Head of caudate nucleus (tissue), 42 donors: ENCODE measurements around the gene JAK1.

Experiments
- DNase-seq, 42 donors: peaks; one replicate each; pipeline versions ENCODE4 v3.0.0 to v3.0.0-alpha.2; 2020 to 2021; ENCODE audit warnings: mixed read lengths in 7 of 42
- intact Hi-C: fragments of 100-400 bp; cut with DNase I; formaldehyde crosslinking; loops from one replicate; pipeline ENCODE4 v1.15.0; 2022

JAK1 gene

DNA sequence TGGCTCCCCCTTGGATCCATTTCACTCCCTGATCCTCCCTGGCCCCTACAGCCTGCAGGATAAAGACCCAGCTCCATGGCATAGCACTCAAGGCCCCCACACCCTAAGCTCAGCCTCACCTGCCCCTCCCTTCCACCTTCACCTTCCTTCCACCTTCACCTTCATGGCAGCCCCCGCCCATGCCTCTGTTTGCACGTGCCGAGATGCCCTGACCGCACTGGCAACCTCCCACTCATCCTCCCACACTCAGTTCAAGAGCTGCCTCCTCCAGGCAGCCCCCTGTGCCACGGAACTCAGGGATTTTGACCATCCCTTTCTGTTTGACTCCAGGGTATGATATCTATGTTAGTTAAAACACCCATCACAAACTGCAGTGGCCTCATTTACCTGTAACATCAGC lies 111.7 kb downstream of the JAK1 start:
- intact Hi-C loops: no loop called here
- no peak for DNase-seq

DNA sequence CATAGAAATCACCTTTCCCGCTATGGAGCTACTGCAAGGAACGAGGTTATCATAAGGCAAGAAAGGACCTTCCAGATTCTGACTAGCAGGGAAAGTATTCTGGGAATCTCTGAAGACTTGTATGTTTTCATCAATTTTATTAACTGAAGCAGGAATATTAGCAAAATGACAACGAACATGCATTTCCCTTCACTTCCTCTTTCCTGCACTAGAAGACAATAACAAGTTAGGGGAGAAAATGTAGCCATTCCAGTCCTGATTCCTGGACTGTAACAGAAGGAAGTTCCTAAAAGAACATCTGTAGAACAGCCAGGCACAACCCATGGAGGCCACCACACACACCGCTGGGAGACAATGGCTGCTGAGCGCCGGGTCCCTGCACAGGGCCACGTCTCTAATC lies 114.7 kb downstream of the JAK1 start:
- intact Hi-C loops: no loop called here
- DNase-seq: no peak

DNA sequence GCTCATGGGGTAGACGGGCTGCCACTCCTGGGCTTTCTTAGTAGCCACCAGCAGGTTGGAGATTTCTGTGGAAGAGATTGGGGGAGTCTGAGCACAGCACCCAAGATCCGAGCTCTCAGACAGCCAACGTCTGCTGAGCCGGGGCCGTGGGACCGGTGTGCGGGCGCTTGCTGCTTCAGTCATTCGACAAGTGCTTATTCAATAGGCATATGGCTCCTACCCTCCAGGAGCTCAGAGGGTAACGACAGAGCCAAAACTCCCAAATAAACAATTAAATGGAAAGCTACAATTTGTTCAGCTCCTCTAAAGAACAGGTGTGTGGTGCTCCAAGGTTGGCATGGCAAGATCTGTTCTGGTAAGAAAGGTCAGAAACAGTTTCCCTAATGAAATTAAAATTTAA lies 115.5 kb downstream of the JAK1 start:
- DNase-seq: no peak
- intact Hi-C loops: no loop called here

DNA sequence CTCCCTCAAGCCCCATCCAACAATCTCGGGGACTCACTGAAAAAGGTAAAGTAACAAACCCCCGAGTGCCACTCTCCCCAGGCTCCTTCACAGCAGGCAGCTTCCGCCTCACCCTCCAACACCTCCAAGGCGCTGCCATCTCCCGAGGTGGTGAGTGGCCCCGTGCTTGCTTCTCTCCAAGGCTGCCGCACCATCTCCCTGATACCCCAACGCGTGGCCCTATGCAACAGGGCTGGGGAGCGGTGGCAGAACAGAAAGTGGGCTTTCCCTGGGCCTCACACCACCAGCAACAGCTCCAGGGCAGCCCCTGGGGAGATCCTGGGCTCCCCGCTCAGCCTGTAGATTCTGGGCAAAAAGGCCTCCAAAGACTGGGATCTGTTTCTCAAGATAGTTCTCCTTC lies 116.4 kb downstream of the JAK1 start:
- intact Hi-C loops: no loop called here

DNA sequence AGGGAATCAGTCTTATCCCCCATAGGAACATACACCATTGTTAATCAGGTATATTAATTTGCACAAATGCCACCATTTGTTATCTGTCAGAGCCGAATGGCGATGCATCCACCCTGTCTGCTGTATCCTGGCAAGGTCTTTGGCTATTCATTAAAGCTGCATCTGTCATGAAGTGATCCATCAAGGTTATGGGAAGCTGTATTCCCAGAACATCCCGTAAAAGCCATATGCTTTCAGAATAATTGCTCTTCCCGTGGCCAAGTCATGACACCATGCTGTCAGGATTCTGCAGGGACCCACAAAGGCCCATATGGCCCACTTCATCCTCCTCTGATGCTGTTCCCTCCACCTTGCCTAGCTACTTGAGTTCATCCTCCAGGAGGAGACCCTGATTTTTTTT lies 117.5 kb downstream of the JAK1 start:
- no peak for DNase-seq
- intact Hi-C loops: no loop called here

More for the DNA sequence above, 116.4 kb downstream of the JAK1 start:
- DNase-seq: no peak

DNA sequence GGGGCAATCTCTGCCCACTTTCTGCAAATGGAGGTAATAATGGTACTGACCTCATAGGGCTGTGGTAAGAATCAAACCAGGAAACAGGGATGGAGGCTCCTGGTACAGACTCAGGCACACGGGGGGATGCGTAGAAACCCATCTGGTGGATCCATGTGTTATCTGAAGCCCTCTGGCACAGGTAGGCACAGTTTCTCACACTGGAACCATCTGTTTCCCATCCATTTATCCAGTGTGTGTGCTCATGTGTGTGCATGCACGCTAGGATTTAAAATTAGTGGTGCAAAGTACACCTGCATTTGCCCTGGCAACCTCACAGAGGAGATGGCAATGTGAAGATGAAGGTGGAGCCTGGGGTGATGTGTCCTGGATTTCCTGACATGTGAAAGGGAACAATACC lies 118.2 kb downstream of the JAK1 start:
- intact Hi-C loops: no loop called here
- DNase-seq: no peak

DNA sequence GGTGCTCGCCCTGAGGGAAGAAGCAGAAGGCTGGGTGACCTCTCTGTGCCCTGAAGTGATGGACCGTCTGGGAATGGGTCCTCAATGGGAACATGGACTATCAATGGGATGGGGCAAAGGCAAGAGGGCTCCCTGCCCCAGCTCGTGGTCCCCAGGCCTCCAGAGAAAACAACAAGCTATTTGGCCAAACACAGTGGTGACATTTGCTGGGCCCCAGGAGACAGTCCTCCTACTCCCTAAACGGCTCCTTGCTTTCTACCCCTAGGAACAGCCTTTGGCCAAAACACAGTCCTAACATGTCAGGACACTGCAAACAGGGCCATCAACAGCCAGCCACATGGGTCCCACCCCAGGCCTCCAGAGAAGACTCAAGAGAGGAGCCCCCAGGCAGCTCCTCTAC lies 118.7 kb downstream of the JAK1 start:
- intact Hi-C loops: no loop called here
- DNase-seq: no peak

DNA sequence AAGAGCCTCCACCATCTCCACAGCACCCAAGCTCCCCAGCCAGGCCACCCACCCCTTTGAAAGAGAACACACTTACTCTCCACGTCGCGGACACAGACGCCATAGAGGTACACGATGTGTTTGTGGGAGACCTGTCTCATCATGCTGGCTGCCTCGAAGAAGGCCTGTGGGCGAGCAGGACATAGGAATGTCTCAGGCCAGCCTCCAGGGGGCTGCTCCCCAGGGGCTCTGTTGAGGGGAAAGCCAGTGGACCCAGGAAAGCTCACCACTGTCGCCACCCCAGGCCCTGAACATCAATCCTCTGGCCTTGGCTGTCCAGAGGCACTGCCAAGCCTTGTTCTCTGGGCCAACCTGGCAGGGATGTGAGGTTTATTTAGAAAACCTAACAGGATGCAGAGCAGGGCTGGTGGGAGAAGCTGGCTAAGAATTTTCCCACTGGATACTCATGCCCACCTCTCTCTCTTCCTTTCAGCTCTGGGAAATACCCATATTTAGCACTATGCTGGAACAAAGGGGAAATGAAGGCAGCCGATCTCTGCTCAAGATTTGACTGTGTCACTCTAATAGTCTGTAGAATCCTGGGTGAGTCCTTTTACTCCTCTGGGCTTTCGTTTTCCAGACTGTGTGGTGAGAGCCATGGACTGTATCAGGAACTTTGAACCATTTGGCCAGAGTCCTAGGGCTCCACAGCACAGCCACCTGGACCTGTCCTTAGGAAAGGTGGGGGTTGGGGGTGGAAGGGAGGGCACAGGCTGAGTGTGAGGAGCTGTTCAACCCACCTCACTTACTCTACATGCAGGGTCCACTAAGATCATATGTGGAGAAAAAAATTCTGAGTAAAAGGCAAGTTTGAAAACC lies 119.5 kb downstream of the JAK1 start:
- intact Hi-C loops: no loop called here
- DNase-seq: peak in 4 of 42 donors; percentile 15 to 43 (median 32)

DNA sequence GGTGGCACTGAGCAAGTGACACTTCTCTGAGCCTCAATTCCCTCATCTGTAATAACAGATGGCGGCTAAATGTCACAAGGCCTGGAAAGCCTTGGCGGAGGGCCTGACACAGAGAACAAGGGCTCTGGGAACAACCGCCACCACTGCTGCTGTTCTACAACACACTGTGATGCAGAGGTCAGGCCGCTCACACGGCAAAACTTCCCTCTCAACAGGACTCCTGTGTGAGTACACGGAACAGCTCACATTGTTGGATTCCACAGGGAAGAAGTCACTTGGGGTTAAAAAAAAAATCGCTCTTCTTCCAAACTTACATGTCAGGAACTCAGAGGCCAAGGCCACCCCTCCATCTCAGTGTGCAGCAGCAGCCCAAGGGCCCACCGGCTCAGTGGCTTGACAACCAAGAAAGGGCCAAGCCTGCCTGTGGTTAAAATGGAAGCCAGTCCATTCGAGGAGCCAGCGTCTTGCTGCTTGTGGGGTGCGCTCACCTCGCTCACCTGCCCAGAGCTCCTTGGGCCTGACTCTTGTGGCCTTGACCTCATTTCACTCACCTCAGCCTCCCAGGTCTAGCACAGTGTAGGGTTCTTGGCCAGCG lies 120.4 kb downstream of the JAK1 start:
- DNase-seq: no peak
- intact Hi-C loops: no loop called here

DNA sequence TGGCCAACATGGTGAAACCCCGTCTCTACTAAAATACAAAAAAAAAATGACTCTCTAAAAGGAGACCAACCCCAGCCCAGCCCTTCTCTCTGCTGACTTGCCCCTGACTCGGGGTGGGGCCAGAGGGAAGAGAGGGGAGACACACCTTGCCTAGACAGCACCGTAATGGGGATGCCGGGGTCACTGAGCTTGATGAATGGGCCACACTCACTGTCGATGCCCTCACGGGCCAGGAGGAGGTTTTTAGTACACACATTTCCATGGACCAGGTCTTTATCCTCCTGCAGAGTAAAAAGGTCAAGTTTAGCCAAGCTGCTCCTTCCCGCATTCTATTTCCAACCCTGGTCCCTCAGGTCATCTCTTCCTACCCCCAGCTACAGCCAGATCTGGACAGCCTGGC lies 121.7 kb downstream of the JAK1 start:
- DNase-seq: no peak
- intact Hi-C loops: no loop called here

DNA sequence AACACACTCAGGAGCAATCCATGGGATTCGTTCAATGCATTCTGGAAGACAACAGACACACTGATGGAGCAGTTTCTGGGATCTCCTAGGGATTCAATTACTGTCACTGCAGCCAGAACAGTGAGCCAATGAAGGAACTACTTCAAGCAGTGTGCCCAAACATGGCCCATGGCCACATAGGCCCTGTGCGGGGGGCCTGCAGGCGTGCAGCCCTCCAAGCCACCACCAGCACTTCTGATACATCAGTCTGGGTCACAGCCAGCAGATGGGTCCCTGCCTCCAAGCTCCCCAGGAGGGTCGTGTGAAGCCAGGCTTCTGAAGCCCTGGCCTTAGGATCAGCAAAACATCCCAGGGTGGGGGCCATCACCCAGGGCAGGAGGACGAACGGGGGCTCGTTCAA lies 122.2 kb downstream of the JAK1 start:
- intact Hi-C loops: no loop called here
- no peak for DNase-seq

DNA sequence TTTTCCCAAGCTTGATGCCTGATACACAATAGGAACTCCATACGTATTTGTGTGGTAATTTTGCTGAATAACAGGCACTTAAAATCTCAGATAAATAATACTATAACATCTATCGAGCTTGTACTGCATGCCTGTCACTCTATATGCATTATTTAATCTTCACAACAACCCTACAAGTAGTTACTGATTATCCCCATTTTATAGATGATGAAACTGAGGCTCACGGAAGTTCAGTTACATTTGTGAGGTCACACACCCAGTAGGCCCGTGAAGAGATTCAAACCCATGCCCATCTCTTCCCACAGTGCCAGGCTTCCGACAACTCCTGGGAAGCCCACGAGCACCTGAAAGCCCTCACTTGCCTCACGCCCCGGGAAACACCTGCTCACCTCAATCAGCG lies 122.7 kb downstream of the JAK1 start:
- no peak for DNase-seq
- intact Hi-C loops: no loop called here

DNA sequence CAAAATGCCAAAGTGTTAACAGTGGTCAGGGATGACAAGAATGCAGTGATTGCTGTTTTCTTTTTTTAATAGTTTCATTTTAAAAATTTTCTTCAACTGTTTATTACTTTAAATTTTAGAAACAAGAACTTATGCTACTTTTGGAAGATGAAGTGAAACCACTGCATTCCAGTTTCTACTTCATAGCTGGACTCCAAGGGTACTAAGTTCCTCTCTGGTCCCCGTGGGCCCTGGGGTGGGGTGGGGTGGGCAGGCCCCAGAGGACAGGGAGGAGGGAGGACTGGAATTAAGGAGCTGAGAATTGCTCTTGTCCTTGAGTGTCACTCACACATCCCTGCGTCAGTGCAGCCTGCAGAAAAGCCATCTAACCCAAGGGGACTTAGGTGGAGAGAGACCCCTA lies 124.1 kb downstream of the JAK1 start:
- intact Hi-C loops: no loop called here
- DNase-seq: no peak

DNA sequence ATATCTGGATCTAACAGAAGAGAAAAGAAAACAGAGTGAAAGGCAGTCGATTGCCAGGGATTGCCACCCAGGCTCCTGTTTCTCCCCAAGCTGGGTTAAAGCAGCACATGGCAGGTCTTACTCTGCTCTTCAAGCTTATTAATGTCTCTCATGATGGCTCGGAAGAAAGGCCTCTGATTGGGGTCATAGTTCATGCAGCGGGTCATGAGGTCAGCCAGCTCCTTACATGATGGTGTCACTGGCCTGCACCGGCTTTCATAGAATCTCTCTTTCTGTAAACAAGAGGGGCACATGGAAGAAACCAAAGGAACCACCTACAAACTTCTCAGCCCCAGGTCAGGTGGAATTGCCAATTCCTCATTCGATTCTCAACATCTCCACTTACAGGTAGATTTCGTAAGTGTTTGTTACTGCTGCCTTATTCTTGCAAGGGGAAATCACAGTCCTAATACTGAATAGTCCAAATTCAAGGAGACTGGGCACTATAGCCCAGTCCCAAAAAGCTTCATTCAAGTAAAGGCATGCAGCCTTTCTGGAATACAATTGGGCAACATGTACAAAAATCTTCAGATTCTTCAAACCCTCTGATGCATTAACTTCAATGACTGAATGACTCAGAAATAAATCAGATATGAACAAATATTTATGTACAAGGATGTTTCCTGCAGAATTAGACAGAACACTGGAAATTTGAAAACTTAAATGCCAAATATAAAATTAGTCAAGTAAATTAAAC lies 124.9 kb downstream of the JAK1 start:
- peak in 1 of 42 donors; percentile 35 for DNase-seq
- intact Hi-C loops: no loop called here

DNA sequence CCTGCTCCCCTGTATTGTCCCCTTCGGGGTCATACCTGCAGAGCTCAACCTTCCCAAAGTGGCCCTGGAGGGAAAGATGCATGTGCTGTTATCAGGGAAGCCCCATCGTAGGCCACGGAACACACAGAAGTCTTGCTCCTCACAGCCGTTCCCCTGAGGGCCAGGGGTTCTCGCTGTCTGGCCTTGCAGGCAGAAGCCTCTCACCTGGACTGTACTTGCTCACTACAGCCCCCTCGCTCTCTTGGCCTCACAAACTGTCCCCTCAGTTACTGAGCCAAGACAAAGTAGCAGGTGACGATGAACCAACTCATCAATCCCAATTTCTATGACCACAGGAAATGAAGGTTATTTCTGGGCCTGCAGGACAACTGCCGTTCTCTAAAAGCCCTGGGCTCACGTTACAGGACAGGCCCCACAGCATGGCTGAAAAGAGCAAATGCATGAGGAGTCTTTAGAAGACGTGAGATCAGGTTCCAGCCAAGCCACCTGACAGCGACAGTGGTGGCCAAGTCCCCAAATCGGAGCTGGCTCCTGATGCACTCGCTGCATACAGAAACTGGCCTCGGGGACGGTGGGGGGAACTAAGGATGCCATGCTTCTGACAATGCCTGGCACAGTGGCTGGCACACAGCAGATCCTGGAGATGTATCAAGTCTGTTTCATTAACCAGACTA lies 126.5 kb downstream of the JAK1 start:
- intact Hi-C loops: no loop called here
- peak in 1 of 42 donors; percentile 43 for DNase-seq

DNA sequence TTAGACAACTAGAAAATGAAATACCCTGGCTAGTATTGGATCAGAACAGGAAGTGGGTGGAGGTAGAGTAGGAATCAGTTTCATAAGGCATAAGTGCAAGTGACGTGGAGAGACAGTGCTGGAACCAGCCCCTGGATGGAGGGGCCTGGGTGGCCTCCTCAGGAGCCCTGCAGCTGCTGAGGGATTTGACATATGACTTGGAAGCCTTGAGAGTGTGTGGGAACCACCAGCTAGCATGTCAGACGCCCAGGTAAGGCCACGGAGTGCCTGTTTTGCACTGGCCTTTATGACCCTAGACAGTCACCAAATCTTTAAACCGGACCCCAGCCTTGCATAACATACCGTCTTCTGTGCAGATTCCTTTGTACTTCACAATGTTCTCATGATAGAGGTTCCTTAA lies 127.1 kb downstream of the JAK1 start:
- DNase-seq: peak in 1 of 42 donors; percentile 22
- intact Hi-C loops: no loop called here

DNA sequence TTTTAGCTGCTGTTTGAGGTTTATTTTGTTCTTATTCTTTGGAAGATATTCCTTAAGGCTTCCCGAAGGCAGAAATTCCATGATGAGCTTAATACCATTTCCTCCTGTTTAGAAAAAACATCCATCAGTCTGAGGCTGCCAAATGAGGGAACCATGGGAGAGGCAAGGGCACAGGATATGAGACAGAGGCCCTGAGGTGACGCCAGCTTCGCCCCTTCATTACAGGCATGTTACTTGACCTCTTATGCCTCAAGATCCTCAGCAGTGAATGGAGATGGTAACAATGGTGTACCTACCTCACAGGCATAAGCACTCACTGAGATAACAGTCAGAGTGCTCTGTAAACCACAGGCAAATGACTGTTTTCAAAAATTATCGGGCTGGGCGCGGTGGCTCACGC lies 127.9 kb downstream of the JAK1 start:
- intact Hi-C loops: no loop called here
- peak in 1 of 42 donors; percentile 33 for DNase-seq

DNA sequence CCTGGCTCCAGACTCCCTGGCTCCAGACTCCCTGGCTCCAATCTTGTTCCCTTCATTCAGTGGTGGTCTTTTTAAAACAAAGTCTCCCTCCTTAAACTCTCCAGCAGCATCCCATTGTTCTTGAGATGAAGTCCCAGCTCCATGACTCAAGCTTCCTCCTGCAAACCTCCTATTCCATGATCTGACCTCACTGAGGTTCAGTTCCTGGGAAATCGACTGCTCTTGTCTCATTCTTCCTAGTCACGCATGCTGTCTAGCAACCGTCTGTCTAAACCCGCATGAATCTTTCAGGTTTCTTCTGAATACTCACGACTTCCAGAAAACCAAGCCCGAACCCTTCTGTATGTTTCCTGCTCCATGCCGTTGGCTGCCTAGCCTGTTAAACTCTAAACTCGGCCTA lies 129.5 kb downstream of the JAK1 start:
- intact Hi-C loops: no loop called here
- peak in 1 of 42 donors; percentile 26 for DNase-seq

DNA sequence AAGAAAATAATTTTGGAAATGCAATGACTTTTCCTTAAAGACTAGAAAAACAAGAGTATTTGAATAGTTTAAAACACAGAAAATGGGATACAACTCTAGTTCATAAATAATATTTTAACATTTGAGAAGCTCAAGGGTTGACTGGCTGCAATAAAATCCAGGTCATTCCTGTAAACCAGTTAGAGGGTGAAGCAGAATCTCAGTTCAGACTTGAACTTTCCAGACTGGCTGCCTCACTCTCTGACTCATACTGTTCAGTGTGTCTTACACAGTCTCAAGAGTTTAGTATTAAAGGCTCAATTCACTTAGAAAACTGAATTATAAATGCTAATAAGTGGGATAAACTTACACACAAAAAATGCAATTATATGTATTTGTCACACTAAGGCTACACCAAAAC lies 131.6 kb downstream of the JAK1 start:
- intact Hi-C loops: no loop called here

More for the DNA sequence above, 131.6 kb downstream of the JAK1 start:
- no peak for DNase-seq
